CD4-positive, alpha-beta T cell treated with Interleukin-4 for 4 hours (primary cell): Measurements from ENCODE around the gene SVIL.
"Not testable (repeated sequence)": the region's sequence is repeated elsewhere in the genome, so short reads cannot be mapped to it uniquely, and the experiment has no call there.

Experiments used
- DNase-seq: peaks from one replicate; pipeline ENCODE4 v3.0.0-alpha.2; 2020

The SVIL gene

DNA sequence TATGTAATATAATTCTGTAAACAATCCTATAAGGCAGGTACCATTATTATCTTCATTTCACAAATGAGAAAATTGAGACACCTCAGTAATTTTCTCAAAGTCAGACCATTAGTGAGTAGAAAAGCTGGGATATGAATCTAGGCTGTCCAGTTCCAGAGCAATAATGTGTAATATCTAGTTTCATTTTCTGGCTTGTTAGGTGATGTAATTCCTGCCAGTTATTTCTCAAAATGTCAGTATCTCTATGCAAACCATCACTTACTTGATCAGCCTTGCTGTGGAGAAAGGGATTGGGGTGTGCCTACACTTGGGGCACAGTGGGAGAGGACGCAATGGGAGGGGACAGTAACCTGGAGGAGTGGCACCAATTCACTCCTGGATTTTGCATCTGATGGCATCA lies 188.4 kb downstream of the SVIL start:
- DNase-seq: no peak

DNA sequence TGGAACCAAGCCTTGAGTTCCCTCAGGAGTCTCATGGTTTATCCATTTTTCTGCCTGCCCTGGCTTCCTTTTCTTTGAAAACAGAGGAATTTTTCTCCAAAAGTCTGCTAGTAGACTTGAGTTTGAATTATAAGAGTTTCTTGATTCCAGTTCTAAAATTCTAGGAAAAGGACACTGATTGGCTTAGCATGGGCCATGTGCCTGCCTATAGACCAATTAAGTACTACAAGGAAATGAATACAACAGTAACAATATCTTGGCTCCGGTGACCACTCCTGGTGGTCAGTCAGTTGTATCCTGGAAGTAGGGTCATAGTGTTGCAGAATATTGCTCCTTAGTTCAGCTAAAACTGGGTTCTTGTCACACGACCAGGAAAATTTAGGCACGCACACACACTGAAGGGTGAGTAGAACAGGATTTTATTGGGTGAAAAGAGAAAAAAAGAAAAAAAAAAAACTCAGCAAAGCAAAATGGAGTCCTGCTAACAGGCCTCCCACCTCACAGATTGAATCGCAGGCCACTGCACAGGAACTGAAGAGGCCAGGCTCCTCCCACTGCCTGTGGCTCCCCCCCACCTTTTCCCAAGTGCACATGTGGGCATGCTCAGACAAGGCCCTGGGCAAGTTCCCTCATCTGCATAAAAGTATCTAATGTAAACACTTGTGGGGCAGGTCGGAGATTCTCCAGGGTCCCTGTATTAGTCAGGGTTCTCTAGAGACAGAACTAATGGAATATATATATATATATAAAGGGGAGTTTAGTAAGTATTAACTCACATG lies 190.8 kb downstream of the SVIL start:
- DNase-seq: no peak

- no peak for DNase-seq
Observed at GRCh38 chr10:29440981-29441380, 193.8 kb downstream of the SVIL start.

- DNase-seq: not testable (repeated sequence)
Observed at GRCh38 chr10:29439005-29439404, 195.8 kb downstream of the SVIL start.

DNA sequence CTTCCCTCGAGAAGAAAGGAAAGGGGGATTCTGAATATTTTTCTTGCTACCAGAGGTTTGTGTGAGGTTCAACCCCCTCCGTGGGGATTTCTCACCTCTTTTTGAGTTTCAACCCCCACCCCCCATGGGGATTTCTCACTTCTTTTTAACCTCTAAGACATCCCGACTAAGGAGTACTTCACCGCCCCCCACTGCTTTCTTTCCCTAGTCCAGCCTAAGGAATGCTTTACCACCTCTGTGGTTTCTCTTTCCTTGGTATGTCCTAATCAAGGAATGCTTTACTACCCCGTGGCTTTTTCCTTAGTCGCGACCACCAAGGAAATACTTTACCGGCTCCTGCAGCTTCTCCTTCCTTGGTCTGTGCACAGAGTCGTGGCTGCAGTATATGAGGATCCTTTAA lies 196.5 kb downstream of the SVIL start:
- no peak for DNase-seq

- no peak for DNase-seq
Observed at GRCh38 chr10:29437871-29438270, 196.9 kb downstream of the SVIL start.

DNA sequence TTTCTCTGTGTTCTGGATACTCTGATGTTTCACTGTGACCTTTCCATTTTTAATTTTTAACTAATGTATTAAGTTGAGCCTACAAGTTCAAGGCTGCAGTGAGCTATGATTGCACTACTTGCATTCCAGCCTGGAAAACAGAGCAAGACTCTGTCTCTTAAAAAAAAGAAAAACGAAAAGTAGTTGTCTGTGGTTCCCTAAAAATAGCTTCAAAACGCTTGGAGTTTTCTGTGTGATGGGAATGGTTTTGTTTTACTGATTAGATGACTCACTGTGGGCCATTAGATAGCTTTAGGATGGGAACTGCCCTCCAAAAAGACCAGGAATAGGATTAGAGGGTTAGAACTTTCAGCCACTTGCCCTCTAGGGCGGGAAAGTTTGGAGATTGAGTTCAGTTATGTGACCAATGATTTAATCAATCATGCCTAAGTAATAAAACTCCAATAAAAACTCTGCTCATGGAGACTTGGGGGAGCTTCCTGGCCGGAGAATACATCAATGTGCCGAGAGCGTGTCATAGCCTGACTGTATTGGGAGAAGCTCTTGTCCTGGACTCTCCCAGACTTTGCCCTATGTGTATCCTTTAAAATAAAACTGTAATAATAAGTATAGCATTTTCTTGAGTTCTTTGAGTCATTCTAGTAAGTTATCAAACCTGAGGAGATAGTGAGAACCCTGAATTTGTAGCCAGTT lies 198.8 kb downstream of the SVIL start:
- DNase-seq: no peak

DNA sequence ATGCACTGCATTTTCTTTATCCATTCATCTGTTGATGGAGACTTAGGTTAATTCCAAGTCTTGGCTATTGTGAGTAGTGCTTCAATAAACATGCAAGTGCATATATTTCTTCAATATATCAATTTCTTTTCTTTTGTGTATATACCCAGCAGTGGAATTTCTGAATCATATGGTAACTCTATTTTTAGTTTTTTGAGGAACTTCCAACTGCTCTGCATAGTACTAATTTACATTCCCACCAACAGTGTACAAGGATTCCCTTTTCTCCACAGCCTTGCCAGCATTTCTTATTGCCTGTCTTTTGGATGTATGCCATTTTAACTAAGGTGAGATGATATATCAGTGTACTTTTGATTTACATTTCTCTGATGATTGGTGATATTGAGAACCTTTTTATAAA lies 200.7 kb downstream of the SVIL start:
- DNase-seq: no peak

- DNase-seq: no peak
Observed at GRCh38 chr10:29431711-29432110, 203.1 kb downstream of the SVIL start.

DNA sequence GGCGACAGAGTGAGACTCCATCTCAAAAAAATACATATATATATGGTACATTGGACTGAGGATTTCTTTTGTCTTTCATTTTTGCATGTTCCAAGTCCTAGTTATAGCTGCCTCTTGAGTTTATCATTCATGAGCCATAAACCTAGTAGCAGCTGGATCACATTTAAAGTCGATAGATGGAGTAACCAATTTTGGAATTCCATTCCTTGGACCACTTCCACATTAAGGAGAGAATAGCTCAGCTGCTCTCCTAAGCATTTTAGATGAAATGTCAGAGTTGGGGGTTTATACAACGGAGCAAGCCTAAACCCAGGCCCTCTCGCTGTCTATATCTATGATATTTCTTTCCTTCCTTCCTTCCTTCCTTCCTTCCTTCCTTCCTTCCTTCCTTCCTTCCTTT lies 204.7 kb downstream of the SVIL start:
- no peak for DNase-seq

- no peak for DNase-seq
Observed at GRCh38 chr10:29428486-29428885, 206.3 kb downstream of the SVIL start.

GRCh38 chr10:29427667-29428066 lies 207.1 kb downstream of the SVIL start:
- no peak for DNase-seq

- DNase-seq: no peak
Observed at GRCh38 chr10:29426420-29426819, 208.4 kb downstream of the SVIL start.

DNA sequence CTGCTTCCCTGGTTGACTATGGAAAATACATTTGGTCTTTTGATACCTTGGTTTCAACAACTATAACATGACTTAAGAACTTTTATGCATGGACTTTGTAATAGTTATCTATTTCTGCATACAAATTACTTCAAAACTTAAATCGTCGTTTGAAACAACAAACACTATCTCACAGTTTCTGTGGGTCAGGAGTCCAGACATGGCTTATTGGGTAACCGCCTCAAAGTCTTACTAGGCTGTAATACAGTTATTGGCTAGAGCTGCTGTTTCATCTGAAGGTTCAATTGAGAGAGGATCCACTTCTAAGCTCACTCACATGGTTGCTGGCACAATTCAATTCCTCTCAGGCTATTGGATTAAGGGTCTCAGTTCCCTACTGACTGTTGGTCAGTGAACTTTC lies 210.8 kb downstream of the SVIL start:
- no peak for DNase-seq

DNA sequence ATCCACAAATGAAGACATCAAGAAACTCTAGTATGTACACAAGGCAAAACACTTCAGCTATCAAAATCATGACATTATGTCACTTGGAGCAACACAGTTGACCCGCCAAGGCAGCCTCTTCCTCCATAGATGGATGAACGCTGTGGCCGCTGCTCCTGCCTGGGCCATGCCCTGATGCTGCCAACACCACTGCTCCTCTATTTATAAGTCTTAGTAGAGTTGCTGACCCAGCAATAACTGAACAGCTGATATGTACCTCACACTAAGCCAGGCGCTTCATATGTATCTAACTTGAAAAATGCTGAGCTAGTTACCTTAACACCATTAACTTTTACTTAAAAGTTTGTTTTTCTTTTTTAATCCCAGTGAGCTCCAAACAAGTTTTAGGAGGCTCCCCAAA lies 214.0 kb downstream of the SVIL start:
- DNase-seq: no peak

GRCh38 chr10:29417324-29417723 lies 217.4 kb downstream of the SVIL start:
- DNase-seq: no peak

DNA sequence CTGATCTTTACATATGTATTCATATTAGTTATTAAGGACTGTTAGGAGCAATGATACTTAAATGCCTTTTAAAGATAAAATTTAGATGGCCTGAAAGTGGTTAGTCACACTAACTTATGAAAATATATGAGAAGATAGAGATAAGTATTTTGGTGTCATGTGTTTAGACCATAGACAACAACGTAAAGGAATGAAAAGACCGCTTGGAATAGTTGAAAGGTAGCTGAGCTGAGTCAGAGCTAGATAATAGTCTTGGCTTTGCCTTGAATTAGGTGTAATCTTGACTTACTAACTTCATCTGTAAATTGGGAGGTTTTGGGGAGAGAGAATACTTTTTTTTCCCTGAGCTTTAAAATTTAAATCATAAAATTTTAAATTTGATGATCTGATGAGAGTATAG lies 218.9 kb downstream of the SVIL start:
- DNase-seq: no peak

GRCh38 chr10:29414501-29414900 lies 220.3 kb downstream of the SVIL start:
- DNase-seq: no peak

GRCh38 chr10:29412485-29412884 lies 222.3 kb downstream of the SVIL start:
- DNase-seq: no peak

- DNase-seq: no peak
Observed at GRCh38 chr10:29411666-29412315, 223.0 kb downstream of the SVIL start.

GRCh38 chr10:29409241-29410054 lies 225.3 kb downstream of the SVIL start:
- DNase-seq: peak; percentile 39

- no peak for DNase-seq
Observed at GRCh38 chr10:29408847-29409240, 225.9 kb downstream of the SVIL start.
